NCI-H2171 (cell line): Measurements from ENCODE around the gene BRAT1.
A peak's percentile ranks its signal among the peaks of the same experiment; 100 is the strongest.
"Not testable (repeated sequence)": the region's sequence is repeated elsewhere in the genome, so short reads cannot be mapped to it uniquely, and the experiment has no call there.

ENCODE experiments used
- DNase-seq: peaks from one replicate; lab custom pipeline; 2025; lab: John Stamatoyannopoulos, UW

Gene BRAT1

DNA sequence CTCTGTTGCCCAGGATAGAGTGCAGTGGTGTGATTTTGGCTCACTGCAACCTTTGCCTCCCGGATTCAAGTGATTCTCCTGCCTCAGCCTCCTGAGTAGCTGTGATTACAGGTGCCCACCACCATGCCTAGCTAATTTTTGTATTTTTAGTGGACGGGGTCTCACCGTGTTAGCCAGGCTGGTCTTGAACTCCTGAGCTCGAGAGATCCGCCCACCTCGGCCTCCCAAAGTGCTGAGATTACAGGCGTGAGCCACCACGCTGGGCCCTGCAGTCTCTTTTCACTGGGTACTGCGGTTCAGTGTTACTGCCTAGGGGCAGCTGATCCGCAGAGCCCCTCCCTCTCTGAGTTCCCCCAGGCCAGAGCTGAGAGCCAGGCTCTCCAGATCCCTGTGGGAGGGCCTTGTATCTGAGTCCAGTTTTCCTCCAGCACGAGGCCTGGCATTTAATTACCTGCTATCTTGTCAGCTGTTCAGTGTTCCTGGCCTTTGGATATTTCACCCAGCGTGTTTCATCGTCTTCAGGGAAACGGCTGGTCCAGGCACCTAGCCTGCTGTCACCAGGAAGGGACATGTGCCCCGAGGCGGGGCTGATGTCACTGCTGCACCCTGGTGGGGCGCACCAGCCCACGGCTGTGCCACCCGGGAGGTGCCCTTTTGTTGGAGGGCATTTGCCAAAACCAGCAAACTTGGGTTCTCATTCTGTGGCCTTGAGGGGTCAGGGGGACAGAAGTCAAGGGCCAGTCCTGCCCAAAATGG is 19.3 kb downstream of the BRAT1 start:
- DNase-seq = not testable (repeated sequence)

DNA sequence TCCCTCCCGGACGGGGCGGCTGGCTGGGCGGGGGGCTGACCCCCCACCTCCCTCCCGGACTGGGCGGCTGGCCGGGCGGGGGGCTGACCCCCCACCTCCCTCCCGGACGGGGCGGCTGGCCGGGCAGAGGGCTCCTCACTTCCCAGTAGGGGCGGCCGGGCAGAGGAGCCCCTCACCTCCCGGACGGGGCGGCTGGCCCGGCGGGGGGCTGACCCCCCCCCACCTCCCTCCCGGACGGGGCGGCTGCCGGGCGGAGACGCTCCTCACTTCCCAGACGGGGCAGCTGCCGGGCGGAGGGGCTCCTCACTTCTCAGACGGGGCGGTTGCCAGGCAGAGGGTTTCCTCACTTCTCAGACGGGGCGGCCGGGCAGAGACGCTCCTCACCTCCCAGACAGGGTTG is 21.1 kb downstream of the BRAT1 start:
- not testable (repeated sequence) for DNase-seq

DNA sequence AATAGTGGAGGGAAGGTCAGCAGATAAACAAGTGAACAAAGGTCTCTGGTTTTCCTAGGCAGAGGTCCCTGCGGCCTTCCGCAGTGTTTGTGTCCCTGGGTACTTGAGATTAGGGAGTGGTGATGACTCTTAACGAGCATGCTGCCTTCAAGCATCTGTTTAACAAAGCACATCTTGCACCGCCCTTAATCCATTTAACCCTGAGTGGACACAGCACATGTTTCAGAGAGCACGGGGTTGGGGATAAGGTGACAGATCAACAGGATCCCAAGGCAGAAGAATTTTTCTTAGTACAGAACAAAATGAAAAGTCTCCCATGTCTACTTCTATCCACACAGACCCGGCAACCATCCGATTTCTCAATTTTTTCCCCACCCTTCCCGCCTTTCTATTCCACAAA is 21.8 kb downstream of the BRAT1 start:
- DNase-seq = not testable (repeated sequence)

DNA sequence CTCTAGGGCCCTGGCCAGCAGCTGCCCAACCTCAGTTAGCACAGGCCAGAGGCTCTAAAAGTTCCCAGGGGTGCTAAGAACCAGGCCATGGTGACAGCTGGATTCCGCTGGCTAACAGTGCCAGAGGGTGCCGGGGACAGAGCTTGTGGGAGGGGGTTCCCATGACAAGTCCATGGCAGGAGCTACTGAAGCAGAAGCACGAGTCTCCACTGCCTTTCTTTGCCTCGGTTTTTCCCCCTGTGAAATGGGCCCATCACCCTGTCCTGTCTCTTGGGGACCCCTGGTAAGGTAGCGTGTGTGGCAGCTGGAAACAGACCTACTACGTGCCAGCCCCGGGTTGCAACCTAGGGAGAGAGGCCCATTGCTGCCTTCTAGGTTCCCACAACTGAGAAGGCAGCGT is 22.5 kb downstream of the BRAT1 start:
- DNase-seq = not testable (repeated sequence)

DNA sequence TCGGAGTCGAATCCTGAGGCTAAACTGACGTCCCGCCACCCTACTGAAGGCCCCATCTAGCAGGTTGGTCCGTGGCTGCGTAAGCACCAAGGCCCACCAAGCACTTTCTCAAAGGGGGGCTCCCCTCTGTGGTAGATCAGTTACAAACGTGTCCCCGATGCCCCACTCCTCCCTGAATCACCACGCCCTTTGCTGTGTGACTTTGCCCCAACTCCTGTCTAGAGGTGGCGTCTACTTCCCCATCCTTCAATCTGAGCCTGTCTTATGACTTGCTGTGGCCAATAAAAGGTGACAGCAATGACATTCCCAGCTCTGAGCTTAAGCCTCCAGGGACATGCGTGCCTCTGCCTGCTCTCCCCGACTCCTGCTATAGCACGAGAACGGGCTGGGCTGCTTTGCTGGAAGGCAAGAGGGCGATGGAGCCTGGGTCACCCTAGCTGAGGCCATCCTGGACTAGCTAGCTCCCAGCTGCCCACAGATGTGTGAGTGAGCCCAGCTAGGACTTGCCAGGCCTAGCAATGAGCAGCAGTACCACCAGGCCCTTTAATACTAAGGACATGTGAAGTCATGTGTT is 23.0 kb downstream of the BRAT1 start:
- DNase-seq = not testable (repeated sequence)

DNA sequence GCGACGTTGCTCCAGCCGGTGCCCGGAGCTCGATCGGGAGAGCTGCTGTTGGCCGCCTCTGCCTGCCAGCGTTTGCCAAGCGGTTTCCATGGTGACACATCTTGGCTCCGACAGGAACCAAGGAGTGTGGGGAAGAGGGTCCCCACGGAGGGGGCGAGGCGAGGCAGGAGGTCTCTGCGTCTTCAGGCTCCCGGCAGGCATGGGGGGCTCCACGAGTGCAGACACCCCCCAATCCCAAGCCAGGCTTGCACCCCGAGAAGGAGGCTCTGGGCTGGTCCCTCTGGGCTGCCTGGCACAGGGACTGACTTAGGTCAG is 23.6 kb downstream of the BRAT1 start:
- not testable (repeated sequence) for DNase-seq

DNA sequence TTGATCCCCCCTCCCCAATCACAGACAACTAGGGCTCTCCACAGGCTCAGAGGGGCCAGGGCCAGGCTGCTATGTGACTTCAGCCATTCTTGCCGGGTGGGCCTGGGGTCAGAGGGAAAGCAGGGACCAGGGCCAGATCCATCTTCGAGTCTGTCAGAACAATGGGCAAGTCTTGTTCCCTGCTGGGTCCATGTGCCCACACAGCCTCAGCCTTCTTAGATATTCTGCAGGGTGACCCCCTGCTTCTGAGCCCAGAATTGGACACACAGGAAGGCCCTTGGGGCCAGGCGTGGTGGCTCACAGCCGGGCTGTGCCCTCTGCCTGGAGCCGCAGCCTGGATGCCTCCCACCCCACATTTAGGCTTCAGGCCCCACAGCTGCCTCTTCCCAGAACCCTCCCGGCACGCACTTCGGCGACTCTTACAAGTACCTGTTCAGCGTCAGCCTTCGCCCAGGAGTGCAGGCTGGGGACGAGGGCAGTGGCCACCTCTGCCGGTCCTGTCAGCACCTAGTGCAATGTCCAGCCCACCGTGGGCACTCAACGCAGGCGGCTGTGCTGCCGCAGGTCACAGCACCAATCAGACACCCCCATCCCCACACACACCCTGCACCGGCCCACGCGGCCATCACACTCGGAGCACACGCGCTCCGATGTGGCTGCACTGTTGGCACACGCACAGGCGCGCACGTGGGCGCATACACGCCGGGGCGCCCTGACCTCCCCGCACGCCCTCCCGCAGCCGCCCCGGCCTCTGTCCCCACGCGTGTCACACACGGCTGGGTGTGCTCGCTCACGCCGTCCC is 24.1 kb downstream of the BRAT1 start:
- DNase-seq = not testable (repeated sequence)

DNA sequence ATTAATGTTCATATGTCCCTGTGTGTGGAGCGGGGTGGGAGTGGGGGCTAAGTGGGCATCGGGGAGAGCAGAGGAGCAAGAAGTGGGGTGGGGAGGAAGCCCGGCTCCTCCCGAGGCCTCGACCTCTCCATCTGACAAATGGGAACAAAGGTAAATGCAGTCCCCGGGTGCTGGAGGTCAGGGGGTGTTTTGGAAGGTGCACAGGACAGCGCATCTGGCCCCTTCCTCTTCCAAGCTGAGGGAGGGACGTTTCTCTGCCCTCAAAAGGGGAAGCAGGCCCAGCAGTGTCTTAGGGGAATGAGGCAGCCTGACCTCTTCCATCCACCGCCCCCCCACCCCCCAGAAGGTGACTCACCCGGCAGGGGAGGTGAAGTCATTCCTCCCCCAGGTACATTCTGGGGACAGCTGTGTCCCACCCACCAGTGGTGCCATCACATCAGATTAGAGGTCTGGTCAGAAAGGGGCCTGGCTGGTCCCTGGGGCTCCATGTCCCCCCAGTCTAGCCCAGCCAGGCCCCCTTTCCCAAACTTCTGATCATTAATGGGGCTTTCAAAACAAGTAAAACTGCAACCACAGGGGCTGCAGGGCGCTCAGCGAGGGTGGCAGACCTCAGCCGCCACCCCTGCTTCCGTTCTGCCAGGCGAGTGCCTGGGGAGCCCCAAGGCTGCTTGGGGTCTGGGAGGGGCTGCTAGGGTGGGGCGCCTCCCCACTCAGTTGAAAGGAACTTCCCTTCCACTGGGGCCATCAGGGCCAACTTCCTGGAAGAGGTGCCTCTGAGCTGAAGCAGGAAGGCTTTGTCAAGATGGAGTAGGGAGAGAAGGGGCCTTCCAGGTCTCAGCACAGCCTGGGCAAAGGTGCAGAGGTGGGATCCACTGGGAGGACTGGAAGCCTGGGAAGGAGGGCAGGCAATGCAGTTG is 25.0 kb downstream of the BRAT1 start:
- no peak for DNase-seq

DNA sequence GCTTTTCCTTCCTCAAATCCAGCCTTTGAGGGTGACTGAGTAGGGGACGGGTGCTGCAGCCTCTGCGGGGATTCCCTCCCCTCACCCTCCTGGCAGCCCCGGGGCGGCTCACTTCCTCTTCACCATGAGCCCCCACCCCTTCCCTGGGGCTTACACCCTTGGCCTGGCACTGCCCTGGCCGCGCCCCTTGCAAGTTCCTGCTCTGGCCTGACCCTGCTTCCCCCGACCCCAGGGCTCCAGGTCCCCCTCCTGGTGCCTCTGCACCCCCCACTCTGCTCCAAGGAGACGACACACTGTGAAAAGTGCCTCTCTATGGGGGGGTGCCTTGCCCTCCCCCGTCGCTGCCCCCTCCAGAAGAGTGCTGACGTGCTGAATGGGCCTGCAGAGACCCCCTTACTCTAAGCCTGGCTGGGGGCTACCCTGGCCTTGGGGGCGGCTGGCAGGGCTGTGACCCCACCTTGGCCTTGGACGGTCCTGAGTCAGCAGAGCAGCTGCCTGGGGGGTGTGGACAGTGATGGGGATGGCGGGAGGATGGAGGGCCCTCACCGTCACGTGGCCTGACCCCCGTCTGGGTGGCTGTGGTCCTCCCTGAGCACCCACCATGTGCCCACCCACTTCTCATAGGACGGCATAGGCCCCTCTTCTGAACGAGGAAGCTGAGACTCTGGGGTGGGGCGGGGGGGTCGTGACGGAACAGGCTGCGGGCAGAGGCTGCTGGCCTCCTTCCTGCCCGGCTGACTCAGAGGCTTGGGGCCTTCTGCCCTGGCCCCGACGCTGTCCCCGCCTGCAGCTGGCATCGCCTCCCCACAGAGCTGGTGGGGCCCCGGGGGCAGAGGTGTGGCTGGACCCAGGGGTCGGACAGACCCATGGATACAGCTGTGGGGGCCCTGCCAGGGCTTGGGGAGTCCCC is 25.9 kb downstream of the BRAT1 start:
- no peak for DNase-seq

DNA sequence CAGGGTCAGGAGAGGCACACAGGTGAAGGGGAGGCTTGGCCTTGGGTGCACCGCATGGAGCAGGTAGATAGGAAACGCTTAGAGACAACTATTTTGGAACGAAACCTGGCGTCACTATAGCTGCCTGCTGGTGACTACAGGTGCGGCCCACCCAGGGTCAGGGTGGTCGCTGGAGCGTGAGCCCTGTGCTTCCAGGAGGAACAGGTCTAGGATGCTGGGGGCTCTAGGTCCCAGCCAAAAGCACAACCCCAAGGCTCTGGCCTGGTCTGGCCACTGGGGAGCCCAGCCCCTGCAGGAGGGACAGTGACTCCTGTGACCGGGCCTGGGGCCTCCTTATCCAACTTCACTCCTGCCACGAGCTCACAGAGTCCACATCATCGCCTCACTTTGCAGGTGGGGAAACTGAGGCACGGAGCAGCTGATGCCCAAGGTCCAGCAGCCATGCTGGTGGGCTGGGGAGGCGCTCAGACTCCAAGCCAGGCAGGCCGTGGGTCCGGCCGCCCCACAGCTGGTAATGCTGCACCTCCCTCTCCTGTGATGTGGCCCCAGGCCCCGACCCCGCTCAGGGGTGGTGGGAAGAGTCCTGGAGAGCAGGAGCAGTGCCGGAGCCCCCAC is 26.7 kb downstream of the BRAT1 start:
- no peak for DNase-seq

DNA sequence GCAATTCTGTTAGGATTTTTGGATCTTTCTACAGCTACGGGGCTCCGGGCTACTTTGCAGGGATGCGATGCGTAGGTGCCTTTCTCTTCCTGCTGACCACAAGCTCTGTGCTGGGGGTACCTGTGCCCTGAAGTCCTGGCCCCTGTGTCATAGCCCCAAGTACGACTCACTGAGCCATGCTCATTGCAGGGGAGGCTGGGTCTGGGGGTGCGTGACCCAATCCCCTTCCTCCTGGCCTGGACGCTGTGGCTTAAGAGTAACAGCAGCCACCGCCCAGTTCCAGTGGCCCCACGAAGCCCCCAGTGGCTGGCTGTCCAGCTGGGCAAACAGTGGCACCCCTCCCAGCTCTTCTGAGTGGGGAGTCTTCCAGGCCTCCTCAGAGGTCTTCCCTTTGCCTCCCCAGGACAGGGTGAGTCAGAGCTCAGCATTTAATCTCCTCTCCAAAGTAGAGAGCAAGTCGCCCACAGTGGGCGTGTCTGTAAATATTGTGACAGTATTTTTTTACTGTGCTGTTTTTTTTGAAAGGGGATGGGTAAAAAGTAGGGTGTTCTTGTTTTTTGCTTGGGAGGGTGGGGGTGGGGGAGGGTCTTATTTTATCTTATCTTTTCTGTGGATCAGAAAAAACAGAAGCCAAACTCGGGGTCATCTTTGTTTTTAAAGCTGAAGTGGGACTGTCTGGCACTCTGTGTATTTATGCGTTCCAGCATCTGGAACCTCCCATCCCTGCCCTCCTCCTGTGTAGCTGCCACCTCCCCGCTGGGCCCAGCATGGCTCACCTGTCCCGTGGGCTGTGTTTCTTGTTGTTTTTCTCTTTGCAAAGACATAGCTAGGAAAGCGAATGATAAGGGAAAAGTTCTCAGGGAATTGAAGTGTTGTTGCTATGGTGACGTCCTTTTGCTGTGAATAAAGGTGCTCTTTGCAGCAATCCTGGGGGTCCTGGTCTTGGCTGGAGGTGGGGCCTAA is 27.5 kb downstream of the BRAT1 start:
- no peak for DNase-seq

DNA sequence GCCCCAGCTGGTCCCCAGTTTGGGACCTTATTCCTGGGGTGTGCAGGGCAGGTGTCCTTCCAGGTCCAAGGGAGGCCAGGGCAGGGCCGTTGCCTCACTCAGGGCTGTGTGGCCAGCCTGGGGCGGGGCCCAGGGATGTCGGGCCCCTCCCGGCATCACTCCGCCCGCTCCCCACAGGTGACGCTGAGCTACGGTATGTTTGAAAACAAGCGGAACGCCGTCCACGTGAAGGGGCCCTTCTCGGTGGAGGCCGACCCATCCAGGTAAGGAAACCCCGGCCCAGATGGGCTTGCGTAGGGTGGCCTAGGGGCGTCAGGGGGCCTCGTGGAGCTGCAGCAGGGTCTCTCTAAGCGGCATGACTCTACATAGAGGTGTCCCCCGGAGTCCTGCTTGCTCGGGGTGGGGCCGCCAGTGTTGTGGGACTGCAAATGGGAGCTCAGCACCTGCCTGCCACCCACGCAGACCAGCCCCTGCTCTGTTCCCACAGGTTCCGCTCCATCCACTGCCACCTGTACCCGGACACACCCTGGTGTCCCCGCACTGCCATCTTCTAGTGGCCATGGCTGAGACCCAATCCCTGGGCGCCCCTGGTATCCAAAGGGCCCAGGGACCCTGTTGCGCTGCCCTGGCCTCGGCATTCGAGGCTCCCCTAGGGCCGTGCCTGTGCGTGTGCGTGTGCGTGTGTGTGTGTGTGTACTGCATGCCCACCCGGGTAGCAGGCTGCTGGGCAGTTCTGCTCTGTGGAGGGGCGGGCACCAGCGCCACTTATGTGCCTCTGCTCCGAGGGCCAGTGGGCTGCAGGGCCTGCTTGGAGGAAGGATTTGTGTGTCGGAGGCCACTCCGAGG is 28.4 kb downstream of the BRAT1 start:
- DNase-seq = no peak

DNA sequence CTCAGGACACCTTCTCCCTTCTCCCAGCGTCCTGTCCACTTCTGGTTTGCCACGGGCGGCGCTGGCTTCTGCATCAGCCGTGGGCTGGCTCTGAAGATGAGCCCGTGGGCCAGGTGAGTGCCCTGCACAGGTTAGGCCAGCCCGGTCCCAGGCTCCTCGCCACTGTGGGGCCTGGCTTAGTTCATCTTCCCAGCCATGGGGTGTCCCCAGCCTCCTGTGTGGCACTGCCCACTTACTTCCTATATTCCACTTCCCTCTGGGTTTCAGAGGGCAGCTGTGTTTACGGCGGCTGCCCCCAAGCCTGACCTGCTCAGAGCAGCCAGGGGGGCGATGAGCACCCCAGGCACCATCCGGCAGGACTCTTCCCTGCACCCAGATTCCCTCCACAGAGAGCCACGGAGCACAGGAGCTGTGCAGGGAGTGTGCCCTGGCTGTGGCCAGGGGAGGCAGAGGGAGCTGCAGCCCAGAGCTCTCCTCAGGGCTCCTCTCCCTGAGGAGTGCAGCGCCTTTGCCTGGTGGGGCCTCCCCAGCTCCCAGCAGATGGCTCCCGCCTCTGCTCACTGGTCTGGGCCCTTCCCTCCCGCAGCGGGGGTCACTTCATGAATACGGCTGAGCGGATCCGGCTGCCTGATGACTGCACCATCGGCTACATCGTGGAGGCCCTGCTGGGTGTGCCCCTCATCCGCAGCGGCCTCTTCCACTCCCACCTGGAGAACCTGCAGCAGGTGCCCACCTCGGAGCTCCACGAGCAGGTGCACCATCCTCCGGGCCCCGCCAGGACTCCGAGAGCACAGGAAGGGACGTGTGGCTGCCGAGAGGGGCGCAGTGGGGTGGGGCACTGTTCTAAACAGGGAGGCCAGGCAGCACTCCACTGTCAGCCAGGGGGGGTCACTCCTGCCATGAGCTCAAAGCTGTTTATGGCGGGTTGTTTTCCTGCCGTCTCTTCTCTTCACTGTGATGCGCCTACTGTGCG is 29.4 kb downstream of the BRAT1 start:
- no peak for DNase-seq

DNA sequence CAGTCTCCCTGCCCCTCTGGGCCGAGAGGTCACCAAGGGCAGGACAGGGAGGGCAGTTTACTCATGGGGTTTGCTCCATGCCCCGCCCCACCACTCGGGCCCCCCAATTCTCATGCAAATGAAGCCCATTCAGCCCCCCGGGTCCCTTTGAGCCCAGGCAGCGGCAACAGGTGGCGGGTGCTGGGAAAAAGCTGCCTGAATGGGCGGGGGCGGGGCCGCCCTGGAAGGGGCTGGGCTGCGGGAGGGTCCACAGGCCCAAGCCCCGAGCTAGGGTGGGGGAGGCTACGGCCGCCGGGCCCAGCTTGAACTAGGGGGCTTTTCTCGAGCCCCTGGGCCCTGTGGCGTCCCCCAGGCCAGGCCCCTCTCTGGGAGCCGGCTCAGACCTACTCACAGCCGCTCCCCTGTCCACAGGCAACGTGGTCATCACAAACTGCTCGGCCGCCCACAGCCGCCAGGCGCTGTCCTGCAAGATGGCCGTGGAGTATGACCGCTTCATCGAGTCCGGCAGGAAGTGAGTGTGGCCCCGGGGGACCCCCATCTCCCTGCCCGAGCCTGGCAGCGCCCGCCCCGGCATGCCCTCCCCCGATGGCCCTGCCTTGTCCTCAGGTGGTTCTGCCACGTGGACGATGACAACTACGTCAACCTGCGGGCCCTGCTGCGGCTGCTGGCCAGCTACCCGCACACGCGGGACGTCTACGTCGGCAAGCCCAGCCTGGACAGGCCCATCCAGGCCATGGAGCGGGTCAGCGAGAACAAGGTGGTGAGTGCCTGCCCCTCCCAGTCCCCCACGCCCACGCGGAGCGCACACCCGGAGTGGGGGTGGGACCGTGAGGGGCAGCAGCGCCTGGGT is 30.3 kb downstream of the BRAT1 start:
- no peak for DNase-seq

DNA sequence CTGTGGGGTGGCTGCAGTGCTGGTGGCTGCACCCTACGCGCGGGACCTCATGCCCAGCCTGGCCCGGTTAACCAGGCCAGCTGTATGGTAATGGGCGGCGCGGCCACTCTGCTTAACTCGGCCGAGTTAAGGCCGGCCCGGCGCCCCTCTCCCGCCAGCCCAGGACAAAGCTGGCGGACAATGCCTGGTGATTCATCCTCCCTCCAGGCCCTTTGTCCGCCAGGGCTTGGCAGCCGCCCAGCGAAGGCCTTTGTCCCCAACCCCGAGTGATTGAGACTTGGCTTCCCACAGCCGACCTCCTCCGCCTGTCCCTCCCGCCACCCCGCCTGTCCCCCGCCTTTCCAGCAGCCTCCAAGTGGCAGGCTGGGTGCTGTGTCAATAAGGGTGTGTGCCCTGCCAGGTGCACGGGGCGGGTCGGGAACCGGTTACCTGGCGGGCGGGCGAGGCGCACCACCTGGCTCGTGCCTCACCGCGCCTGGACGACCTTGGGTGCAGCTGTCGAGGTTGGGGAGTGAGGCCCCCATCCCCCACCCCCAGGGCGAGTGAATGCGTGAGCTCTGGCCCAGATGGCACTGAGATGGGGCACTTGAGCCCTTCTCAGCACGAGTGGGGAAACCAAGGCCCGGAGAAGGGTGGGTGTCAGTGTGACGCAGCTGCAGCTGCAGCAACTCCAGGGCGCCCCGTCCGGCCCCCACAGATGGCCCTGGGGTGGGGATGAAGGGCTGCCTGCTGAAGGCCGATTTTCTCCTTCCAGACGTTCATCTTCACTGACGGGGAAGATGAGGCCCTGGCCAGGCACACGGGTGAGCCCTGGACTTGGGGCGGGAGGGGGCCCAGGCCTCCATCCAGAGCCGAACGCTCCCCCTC is 31.1 kb downstream of the BRAT1 start:
- peak; percentile 91 for DNase-seq
